Kidney glomerular epithelial cell (primary cell): Measurements from ENCODE around the gene KRT3.

ENCODE experiments used
- DNase-seq: peaks from one replicate; lab custom pipeline; 2025; lab: John Stamatoyannopoulos, UW

KRT3 gene

DNA sequence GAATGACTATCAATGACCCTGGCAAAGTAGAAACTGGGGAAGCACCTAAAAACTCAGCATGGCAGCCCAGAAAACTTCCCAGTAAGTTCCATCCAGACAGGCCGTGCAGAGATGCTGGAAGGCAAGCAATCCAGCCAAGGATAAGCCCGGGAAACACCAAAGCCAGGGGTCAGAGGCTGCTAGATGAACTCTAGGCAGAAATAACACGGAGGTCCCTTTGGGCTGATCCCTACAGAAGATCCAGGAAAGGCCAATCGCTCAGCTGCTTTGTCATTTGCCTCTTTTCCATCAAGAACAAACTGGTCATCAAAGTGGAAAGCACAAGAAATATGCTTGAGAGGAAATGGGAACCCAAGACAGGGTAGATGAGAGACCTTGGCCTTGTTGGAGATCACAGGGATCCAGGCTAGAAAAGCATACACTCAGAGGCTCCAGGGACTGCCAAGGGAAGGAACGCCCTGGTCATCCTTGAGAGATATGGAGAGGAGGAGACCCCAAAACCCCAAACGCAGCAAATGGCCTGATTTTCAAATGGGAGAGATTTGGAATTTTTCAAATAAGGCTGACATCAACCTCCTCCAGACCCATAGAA lies 31.7 kb upstream of the KRT3 start:
- DNase-seq: no peak

DNA sequence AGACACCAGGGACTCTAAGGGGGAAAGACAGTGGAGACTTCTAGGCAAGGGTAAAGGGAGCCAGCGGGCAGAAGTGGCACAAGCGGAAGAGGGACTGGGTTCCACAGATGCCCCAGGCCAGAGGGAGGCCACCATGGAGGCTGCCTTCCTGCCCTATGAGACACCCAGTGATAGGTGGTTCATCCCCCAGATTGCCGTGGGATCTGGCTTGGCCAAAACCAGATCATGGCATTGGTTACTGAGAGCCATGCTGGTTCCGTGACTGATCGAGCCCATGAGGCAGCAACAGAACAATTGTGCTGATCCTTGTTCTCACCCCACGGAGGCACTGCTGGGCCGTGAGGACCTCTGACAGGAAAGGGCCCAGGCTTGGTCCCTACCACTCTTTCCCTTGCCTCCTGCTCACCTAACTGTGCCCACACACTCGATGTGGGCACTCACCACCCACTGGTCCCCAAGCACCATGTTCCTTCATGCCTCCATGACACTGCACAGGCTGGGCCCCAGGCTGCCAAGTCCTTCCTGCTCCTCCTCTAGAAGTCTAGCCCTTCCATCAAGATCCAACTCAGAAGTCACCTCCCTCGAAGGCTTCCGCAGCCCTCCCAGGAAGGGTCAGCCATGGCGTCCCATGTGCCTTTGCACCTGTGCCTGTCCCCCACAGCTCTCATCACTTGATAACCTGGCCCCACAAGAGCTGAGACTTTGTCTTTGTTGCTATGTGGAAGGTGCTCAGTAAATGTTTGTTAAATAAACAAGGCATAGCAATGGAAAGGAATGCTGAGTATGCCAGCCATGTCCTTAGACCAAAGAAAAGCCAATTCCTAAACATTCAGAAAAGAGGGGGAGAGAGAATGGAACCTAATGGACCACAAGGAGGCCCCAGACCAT lies 30.9 kb upstream of the KRT3 start:
- DNase-seq: peak; percentile 59

DNA sequence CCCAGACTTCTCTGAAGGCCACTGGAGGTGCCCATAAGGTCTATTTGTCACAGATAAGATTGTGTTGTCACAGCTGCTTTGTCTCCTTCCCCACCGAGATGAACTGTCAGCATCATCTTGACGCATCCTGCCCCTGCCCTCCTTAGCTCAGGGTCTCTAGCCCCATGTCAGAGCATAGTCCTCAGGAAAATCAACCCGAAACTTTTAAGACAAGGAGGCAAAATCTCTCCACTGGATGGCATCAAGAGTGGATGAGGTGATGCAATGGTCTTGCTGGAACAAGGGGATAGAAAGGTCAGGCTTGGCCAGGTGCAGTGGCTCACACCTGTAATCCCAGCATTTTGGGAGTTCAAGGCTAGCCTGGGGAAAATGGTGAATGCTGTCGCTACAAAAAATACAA lies 30.0 kb upstream of the KRT3 start:
- no peak for DNase-seq

DNA sequence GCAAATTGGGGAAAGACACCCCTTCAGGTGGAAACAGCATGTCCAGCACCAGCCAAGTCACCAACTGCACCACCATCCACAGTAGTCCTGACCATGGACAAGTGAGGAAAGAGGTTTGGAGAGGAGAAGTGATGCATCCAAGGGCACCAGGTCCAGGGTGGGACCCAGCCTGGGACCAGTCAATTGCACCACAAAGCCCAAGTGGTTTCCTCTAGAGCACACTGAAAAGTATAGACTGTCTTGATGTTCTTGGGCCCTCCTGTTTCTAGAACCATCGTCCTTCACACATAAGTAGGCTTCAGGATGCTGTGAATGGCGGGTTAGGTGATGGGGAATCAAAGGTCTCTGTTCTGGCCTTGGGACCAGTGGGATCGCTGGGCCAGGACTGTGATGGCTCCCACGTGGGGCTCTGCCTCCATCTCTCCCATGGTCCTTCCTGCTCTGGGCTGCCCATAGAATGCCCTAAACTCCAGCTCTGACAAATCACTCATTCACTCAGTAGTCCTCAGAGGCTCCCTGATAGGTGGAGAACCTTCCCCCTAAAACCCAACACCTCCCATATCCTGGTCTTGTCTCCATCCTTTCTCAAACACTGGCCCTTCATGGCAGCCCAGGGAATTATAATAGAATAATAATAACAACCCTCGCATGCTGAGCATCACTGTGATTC lies 29.0 kb upstream of the KRT3 start:
- no peak for DNase-seq

DNA sequence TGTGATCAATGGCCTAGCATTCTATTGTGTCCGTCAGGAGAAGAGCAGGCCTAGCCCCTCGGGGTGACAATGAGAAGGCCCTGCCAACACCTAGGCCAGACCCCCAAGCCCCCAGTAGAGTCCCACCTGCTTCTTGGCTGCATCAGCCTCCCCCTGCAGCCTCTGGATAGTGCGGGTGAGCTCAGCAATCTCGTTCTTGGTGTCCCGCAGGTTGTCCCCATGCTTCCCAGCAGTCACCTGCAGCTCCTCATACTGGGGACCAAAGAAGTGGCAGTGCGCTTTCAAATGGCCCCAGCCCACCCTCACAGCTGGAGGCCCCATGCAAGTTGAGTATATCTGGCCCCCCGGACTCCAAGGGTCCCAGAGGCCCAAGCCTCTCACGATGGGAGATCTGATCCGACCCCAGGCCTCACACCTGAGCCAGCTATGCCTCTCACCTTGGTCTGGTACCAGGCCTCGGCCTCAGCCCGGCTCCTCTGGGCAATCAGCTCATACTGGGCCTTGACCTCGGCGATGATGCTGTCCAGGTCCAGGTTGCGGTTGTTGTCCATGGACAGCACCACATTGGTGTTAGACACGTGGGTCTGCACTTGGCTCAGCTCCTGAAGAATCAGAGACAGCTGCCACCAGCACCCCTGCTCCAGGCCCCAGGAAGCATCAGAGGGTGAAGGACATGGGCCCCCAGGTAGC lies 28.0 kb upstream of the KRT3 start:
- no peak for DNase-seq

DNA sequence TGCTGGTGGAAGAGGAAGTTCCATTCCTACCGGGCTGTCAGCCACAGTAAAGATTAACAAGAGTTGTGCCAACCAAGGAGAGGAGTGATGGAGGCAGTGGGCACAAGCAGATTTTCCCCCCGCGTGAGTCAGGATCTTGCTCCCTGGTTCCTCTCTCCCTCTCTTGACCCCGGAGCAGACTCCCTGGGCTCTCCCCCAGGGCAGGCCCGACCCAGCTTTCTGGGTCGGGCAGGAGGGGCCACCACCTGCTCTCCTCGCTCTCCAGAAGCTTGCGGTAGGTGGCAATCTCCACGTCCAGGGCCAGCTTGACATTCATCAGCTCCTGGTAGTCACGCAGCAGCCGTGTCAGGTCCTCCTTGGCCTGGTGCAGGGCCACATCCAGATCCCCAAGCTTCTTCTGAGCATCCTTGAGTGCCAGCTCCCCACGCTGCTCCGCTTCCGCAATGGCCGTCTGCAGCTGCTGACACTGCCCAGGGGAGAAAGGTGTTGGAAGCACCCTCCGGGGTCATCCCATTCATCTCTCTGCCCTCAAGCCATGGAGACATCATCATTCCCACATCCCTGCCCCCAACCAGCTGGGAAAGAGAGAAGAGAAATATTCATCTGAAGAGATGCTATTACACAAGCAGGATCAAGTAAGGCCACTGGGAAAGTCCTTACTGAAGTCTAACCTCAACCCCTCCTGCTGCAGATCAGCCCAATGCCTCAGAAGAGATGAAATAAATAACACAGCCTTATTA lies 27.0 kb upstream of the KRT3 start:
- DNase-seq: no peak

DNA sequence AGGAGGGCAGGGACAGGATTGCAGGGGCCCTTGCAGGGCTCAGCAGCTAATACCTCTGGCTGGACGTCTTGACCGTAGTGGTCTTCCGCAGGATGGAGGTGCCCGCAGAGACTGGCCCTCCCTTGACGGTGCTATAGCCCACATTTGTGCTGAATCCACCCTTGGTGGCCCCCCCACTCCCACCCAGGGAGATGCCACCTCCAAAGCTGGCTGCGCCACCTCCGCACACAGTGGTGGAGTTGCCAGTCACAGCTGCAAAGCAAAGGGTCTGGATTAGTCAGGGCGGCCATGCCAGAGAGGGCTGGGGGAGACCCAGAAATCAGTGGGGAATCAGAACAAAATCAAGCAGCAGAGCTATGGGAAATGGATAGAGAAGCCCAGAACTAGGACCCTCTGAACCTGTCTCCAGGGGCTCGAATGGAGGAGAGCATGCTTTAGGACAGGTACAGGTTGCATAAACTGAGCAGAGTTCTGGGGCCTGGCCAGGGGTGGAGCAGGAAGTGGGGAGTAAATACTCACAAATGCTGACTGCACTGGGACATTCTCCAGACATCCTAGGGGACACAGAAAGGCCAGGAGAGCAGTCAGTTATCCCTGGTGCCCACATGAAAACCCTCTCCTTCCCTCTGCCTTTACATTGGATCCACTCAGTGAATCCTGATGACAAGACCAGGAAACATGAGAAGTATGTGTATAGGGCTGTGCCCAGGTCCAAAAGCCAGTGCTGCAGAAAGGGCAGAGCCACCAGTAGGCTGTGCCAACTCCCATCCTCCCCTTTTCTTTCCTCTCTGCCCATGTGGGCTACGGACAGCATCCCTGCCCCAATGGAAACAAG lies 26.1 kb upstream of the KRT3 start:
- DNase-seq: no peak

DNA sequence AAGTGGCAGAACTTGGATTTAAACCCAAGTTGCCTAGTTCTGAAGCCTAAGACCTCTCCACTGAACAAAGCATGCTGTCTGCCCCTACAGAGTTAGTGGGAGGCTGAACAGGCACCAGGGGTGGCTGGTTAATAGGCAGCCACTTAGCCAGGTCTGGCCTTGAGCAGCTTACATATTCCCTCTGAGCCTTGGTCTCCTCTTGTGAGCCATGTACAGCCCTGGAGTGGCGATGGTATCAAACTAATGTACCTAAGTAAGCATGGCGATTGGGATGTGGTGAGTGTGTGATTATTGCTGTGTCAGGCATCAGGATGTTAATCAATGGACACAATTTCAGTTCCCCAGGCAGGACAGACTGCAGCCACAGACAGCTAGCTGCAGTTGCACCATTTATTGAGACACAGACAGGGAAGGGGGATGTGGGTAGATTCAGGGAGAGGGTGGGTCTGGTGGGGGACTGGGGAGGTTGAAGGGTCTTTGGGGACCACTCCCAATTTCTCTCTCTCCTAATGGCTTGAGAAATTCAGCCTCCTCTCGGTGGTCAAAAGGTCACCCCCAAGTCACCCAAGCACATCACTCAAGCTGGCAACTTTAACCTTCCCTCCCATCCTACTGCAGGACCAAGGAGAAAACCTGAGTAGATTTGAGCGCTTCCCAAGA lies 25.3 kb upstream of the KRT3 start:
- DNase-seq: no peak

DNA sequence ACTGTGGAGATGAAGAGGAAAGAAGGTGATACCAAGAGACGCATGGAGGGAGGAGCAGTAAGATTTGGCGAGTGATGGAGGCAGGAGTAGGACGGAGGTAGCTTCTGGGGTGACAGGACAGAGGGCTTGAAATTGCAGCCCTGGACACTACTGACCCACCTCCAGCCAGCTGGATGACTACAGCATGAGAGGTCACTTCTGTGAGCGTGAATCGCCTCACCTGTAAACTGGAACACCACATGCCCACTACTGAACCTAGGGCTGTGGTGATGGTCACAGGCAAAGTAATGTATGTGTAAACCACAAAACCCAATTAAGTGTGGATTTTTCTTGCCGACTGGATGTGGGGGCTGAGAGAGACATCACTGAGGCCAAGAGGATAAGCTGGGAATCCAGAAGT lies 24.6 kb upstream of the KRT3 start:
- DNase-seq: no peak

DNA sequence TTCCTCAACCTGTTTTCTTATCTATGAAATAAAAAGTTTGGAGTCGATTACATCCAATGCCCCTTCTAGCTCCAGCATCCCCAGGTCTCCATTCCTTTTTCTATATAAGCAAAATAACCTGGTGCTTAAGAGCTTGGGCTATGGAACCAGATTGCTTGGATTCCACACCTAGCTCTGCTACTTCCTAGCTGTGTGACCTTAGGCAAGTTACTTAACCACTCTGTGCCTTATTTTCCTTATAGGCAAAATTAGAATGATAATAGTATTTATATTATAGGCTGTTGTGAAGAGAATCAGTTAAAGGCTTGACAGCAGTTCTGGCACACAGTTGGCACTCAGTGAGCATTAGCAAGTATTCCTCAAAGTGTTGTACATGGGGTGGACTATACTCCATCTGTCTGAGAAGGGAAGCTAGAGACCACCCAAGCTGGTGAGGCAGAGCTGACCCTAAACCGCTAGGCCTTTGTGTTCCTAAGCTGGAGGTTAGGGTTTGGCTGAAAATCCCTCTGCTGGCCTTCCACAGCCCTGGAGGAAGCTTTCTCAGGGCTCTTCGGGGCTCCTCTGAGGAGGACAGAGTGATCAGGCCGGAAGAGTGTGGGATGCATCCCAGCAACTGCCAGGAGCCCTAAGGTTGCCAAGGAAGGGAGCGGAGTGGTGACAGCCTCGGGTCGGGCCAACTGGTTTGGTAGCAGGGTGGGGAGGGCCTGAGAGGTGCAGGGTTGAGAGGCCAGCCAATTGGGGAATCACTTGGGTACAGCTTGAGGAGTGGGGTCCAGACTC lies 24.0 kb upstream of the KRT3 start:
- no peak for DNase-seq

DNA sequence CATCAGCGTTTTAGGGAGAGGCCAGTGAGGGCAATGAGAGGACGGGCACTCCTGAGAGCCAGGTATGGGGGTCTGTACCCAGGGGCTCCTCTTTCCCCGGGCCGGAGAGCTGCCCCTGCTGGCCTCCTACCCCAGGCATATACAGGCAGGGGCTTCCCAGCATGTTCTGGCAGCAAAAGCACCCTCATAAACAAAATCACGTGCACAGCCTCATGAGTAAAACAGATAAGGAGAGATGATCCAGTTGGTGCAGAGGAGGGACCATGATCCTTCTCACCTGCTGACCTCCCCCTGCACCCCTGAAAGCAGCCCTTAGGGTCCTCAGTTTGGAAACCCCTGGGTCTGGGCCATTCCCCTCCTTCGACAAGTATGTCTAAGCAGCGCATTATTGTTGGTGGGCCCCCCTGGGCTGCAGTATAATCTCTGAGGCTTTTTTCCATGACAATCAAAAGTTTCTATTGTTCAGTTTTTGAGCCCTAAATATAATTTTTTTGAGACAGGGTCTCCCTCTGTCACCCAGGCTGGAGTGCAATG lies 23.0 kb upstream of the KRT3 start:
- no peak for DNase-seq

DNA sequence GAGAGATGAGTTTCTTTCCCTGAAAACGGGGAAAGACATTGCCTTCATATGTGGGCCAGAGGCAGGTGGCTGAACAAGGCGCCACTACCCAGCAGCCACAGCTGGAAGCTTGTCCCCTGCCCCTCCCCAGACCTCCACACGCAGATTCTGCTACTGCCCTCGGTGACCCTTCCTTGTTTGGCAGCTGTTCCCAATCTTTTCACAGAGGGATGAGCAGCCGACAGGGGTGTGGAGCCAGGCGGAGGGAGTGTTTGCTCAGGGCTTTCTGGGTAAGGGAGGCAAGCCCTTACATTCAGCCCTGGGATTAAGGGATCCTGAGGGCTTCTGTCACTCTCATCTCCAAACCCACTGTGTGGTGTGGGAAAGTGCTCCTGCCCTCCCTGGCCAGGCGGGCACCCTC lies 22.5 kb upstream of the KRT3 start:
- DNase-seq: no peak

DNA sequence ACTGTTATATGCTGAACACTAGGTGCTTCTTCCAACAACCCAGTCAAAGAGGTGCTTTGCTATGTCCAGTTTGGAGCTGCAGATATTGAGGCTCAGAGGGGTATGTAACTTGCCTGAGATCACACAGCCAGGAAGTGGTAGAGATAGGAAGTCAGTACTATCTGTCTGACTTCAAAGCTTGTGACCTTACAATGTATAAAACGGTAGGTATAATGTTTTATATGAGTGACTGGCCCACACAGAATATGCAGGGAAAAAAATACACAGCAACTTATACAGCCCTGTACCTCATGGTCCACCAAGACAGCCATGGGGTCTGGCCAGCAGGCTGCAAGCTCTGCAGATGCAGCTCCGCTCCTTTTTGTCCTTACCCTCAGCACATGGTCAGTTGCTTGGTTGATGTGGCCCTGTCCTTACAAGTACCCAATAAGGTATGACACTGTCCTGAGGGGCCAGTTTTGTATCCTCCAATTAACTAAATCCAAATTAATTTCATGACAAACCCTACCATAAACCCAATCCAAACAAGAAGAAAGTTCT lies 21.9 kb upstream of the KRT3 start:
- DNase-seq: no peak

DNA sequence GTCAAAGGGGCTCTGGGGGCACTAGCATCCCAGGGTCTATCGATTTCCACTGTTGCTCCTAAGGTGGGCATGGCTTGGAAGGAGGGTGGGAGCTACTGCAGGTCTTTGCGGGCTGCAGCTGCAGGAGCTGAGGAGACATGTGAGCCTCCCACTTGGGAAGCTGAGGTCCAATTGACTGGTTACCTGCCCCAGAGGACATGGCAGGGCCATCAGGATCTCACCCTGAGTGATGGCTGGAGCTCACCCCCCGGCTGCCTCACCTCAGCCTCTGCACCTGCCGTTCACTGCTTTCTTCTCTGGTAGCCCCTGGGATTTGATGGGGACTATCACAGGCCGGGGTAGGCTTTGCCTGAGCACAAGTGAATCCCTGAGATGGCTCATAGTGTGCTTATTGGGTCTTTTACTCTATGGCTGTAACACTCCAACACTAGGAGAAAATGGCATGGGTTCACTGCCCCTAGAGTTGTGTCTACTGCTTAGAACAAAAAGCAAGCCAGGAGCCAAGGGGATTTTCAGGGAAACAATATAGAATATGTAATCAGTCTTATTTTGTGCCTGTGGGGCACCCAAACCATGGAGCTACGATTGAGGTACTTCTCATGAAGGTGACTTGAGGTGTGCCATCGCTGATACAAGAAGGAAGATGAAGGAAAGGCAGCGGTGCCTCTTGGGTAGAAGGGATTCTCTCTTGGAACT lies 21.2 kb upstream of the KRT3 start:
- DNase-seq: no peak

DNA sequence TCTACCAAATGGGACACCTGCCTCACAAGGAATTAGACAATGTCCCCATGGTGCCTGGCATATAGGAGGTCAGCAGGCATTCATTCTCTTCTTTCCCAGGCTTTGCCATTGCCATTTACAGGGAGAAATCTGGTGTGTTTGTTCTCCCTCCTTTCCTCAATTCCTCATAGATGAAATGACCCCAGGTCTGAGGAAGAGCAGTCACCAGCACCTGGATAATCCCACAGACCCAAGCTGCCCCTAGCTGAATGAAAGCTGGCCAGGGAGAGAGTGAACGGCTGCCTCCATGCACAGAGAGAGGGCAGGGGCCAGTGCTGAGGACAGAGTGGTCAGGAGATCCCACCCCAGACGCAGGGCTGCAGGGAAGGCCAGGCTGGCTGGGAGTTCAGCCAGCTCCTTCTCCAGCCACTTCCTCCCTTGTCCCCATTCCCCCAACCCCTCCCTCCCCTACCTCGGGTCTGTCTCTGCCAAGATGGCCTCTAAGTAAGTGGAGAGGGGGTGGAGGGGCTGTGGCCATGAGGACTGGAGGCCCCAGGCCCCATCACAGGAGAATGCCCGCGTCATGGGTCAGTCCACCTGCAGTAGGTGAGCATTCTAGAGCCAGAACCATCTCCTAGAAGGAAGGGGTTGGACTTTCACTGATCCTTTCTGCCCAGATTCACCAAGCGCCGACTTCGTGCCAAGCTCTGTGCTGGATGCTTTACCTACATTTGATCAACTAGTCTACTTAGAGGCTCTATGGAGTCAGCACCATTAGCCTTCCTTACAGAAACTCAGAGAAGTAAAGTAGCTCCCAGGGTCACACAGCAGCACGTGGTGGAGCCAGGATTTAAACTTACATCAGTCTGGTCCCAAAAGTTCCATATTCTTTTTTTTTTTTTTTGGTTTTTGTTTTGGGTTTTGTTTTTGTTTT lies 20.0 kb upstream of the KRT3 start:
- no peak for DNase-seq

DNA sequence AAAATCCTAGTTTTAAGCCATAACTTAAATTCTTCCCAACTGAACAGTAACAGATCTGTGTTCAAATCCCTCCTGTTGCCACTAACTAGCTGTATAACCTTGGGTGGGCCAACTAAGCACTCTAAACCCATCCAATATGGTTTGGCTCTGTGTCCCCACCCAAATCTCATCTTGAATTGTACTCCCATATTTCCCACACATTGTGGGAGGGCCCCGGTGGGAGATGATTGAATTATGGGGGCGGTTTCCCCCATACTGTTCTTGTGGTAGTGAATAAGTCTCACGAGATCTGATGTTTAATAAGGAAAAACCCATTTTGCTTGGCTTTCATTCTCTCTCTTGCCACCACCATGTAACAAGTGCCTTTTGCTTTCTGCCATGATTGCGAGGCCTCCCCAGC lies 19.2 kb upstream of the KRT3 start:
- no peak for DNase-seq

DNA sequence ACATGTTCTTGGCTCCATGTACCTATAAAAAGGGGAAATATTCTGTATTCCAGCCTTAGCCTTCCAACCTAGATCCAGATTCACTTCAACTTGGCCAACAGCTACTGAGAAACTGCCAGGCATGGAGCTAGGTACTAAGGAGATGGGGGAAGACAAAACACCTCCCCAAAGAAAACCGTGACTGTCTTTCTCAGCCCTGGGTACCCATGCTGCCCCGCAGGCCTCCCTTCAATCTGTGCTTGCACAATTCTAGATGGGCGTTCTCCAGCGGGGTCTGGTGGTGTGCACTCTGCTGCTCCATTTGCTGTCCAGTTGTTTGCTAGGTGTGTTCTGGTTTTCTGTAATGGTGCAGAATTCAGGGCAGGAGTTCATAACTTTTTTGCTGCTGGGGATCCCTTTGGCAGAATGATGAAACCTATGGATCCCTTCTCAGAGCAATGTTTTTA lies 18.8 kb upstream of the KRT3 start:
- no peak for DNase-seq
